HG02678 (cell line): Measurements from ENCODE around the gene SMIM38.
"Not testable (repeated sequence)": the region's sequence is repeated elsewhere in the genome, so short reads cannot be mapped to it uniquely, and the experiment has no call there.

Experiments used
- ATAC-seq: cut with Tn5 transposase; IDR thresholded peaks from one replicate; pipeline ENCODE4 v1.9.1; 2021; ENCODE audit warnings: mild to moderate bottlenecking, moderate library complexity; ENCODE audit not compliant: unreplicated experiment

Gene SMIM38

DNA sequence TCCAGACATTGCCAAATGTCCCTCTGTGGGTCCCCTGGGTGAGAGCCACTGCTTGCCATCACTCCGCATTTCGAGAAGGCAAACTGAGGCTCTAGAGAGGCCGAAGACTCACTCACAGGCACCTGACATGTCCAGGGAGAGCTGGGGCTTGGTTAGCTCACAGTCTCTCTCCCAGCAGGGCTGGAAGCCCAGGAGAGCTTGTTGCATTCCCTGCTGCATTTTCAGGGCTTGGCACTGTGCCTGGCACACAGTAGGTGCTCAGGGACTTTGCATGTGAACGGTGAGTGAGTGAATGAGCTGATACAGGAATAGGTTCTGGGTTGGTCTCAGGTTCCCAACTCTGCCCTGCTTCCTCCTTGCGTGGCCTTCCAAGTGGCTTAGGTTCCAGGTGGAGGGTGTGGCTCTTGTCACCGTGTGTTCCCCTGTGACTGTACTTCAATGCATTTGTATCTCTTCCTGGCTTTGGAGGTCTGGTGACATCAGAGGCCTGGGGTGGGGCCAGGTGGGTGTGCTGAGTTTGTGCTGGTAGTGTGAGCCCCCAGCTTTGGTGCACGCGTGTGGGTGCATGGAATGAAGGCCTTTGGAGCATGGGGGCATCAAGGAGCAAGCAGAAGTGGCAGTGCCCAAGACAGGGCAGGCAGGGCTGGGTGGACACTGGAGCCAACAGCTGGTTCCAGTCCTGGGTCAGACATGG lies 18.4 kb upstream of the SMIM38 start:
- ATAC-seq, result no peak

DNA sequence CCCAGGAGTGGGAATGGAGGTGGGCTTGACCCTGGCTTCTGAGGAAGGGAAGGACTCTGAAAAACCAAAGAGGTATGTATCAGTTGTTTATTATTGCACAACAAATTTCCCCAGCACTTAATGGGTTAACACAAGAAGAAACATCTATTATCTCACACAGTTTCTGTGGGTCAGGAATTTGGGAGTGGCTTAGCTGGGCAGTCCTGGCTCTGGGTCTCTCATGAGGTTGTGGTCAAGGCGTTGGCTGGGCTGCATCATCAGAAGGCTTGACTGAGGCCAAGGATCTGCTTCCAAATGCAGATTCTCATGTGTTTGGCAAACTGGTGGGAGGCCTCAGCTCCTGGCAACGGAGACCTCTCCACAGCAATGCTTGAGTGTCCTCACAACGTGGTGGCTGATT lies 17.5 kb upstream of the SMIM38 start:
- ATAC-seq, result no peak

DNA sequence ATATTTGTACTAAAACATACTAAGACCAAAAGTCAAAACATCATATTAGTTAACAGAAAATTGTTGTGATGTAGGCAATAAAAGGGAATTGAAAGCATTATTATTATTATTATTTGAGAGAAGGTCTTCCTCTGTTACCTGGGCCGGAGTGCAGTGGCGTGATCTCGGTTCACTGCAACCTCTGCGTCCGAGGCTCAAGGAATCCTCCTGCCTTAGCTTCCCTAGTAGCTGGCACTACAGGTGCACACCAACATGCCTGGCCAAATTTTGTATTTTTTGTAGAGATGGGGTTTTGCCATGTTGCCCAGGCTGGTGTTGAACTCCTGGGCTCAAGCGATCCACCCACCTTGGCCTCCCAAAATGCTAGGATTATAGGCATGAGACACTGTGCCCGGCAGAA lies 15.6 kb upstream of the SMIM38 start:
- not testable (repeated sequence) for ATAC-seq

GRCh38 chr11:69140635-69141034 lies 15.1 kb upstream of the SMIM38 start:
- no peak for ATAC-seq

GRCh38 chr11:69141742-69142141 lies 14.0 kb upstream of the SMIM38 start:
- no peak for ATAC-seq

DNA sequence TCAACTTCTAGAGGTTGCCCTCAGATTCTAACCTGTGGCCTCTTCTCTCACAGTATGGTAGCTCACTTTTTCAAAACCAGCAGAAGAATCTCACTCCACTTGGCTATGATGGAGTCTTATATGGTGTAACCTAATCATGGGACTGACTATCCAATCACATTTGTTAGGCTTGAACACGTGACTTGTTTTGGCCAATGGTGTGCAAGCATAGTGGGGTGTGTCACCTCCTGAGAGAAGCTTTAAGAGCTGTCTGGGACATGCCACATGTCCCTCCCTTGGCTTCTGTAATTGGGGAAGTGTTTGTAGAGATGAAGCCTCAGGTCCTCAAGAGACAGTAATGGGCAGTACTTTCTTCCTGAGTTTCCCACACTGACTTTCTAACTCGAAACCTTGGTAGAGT lies 12.8 kb upstream of the SMIM38 start:
- ATAC-seq, result no peak

- ATAC-seq, result no peak
Observed at GRCh38 chr11:69144316-69145049, 11.3 kb upstream of the SMIM38 start.

DNA sequence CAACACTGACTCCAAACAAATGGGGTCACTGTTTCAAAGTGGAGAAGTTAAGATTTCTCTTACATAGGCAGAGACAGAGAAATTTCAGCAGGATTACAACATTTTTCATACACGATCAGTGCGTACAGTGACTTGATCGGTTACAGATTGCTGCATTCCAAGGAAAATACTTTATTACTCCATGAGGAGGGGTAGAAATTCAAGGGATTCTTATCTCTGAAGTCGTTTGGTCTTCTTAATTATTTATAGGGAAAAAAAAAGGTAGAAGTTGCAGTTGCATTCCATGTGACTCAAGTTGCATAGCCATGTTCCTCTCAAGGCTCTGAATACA lies 10.7 kb upstream of the SMIM38 start:
- no peak for ATAC-seq

DNA sequence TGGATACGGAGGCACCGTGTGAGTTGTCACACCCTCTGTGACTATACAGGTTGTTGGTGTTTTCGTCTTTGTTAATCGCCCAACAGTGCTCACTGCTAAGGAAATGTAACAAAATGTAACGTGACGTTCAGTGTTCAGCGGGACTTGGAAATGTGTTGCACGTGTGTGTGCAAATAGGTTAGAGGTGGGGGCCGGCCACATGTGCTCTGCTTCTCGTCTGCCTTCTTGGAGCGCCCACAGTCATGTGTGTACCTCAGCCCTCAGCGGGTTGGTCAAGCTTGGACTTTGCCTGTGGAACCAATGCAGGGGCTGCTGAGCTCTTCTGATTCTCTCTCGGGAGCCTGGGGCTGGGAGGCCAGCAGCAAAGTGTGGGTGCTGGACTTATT lies 7.4 kb upstream of the SMIM38 start:
- ATAC-seq, result no peak

DNA sequence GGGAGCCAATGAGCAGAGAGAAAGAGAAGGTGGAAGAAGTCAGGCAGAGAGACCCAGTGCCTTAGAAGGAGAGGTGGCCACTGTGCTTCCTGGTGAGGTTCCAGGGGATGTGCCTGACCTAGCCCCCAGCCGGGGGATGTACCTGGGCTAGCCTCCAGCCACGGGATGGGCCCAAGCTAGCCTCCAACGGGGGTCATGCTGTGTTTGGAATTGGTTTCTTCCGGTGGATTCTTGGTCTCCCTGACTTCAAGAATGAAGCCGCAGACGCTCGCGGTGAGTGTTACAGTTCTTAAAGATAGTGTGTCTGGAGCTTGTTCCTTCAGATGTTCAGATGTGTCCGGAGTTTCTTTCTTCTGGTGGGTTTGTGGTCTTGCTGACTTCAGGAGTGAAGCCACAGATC lies 6.9 kb upstream of the SMIM38 start:
- no peak for ATAC-seq

DNA sequence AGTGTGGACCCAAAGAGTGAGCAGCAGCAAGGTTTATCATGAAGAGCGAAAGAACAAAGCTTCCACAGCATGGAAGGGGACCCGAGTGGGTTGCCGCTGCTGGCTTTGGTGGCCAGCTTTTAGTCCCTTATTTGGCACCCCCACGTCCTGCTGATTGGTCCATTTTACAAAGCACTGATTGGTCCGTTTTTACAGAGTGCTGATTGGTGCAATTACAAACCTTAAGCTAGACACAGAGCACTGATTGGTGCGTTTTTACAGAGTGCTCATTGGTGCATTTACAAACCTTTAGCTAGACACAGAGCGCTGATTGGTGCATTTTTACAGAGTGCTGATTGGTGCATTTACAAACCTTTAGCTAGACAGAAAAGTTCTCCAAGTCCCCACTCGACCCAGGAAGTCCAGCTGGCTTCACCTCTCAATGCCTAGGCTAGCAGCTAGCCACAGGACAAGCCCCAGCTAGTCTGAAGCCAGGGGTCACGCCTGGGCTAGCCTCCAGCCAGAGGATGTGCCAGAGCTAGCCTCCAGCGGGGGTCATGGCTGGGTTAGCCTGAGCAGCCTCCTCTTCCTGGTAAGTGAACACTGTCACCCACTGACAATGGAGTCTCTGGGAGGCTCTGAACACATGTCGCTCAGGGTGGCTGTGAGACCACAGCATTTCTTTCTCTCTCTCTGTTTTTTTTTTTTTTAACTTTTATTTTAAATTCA lies 6.2 kb upstream of the SMIM38 start:
- ATAC-seq, result not testable (repeated sequence)

DNA sequence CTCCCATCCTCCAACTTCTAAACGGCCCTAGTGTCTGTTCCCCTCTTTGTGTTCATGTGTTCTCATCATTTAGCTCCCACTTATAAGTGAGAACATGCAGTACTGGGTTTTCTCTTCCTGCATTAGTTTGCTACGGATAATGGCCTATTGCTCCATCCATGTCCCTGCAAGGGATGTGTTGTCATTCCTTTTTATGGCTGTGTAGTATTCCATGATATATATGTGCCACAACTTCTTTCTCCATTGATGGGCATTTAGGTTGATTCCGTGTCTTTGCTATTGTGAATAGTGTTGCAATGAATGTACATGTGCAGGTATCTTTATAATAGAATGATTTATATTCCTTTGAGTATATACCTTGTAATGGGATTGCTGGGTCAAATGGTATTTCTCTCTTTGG lies 5.6 kb upstream of the SMIM38 start:
- no peak for ATAC-seq

- no peak for ATAC-seq
Observed at GRCh38 chr11:69151836-69152235, 3.9 kb upstream of the SMIM38 start.

DNA sequence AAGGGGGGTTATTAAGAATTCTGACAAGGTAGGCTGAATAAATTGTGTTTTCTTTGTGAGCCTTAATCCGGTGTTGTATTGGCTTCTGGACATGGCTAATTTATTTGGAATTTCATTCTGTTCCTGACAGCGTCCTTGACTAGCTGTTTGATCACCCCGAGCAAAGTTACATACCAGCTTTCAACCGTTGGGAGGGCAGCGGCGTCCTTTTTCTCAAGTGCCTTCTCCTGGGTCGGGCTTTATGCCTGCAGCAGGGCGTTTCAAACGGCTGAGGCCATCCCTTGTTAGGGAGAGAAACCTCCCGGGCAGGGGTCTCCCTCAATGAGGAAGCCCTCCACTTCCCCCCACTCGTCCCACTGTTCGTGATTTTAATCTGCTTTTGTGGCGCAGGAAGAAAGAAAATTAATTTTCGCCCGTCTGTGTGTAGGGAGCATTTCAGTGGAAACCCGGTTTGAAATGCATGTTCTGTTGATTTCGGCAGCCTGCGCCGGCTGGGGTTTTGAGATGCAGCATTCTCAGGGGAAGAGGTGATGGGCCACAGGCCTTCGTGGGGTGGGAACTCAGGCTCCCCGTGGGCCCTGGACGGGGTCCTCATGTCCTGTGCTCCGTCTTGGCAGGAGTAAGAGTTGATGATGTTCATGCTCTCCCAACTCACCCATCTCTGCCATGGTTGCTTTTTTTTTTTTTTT lies 2.9 kb upstream of the SMIM38 start:
- no peak for ATAC-seq

DNA sequence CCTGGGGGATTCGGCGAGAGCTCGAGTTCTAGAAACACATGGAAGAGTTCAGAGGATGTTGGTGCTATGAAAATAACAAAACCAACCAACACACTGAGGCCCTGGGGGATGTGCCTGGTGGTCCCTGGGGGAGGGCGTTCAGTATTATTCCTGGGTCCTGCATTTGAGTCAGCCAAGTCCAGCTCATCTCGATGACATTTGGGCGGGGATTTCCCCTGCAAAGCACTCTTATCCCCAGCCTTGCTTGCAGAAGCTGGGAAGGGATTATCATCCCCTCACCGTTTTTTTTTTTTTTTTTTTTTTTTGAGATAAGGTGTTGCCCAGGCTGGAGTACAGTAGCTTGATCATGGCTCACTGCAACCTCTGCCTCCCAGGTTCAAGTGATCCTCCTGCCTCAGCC lies 2.1 kb upstream of the SMIM38 start:
- ATAC-seq, result no peak

GRCh38 chr11:69154211-69154913 lies 1.4 kb upstream of the SMIM38 start:
- ATAC-seq, result no peak

GRCh38 chr11:69154938-69155301 lies 815 bp upstream of the SMIM38 start:
- ATAC-seq, result no peak

- no peak for ATAC-seq
Observed at GRCh38 chr11:69156235-69156639, 502 bp downstream of the SMIM38 start.

- ATAC-seq, result no peak
Observed at GRCh38 chr11:69156673-69157155, 979 bp downstream of the SMIM38 start.

DNA sequence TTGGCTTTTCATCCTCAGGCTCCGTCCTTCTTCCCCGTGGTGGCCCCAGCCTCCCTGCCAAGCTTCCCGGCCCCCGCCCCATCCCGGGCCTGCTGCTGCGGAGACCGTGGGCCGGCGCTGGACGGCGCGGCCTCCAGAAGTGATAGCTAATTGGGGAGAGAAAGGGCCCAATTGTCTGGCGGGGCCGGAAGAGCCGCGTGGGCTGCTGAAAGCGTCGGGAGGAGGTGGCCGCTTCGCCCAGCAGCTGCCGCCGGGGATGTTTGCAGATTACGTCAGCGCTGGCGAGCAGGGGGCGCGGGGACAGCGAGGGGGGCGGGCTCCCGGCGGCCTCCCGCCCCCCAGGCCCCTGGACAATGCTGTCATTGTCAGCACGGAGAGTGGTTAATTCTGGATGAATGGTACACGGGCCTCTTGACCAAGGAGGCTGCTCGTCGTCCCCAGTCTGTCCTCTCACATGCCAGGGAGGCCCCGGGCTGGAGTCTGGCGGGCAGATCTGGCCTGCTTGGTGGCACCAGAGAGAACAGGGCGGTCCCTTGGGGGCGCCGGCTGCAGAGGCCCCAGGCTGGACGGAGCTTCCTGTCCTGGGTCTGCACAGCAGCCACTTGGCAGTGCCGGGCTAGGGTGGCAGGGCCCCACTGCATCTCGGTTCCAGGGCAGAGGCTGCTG lies 1.6 kb downstream of the SMIM38 start:
- no peak for ATAC-seq
